Measurements from ENCODE around the gene RASA1.

GRCh38 chr5:87340716-87341115 is 73.0 kb downstream of the RASA1 start:
- peak in 1 of 2 donors; percentile 10 for TF ChIP-seq POLR2A (IDR thresholded peaks at IDR 0.05)
- TF ChIP-seq, protein P1, sequence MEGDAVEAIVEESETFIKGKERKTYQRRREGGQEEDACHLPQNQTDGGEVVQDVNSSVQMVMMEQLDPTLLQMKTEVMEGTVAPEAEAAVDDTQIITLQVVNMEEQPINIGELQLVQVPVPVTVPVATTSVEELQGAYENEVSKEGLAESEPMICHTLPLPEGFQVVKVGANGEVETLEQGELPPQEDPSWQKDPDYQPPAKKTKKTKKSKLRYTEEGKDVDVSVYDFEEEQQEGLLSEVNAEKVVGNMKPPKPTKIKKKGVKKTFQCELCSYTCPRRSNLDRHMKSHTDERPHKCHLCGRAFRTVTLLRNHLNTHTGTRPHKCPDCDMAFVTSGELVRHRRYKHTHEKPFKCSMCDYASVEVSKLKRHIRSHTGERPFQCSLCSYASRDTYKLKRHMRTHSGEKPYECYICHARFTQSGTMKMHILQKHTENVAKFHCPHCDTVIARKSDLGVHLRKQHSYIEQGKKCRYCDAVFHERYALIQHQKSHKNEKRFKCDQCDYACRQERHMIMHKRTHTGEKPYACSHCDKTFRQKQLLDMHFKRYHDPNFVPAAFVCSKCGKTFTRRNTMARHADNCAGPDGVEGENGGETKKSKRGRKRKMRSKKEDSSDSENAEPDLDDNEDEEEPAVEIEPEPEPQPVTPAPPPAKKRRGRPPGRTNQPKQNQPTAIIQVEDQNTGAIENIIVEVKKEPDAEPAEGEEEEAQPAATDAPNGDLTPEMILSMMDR (IDR thresholded peaks at IDR 0.05 in 4 of 5, conservative IDR thresholded peaks at IDR 0.05 in 1 of 5) = no peak

Data from gastrocnemius medialis (tissue), 4 donors.